NCI-H1694 treated with DMSO at 0.1 percent for 48 hours (cell line): ENCODE results near the gene DALRD3.
"Not testable (repeated sequence)": the region's sequence is repeated elsewhere in the genome, so short reads cannot be mapped to it uniquely, and the experiment has no call there.

Source experiments
- DNase-seq: peaks from one replicate; lab custom pipeline; 2025; lab: John Stamatoyannopoulos, UW

The DALRD3 gene

GRCh38 chr3:49021813-49022687 is 3.7 kb upstream of the DALRD3 start, which contains the start of gene NDUFAF3:
NDUFAF3 (plus strand) TSS chr3:49022121; CDS start chr3:49022145, 24 bp downstream.
- peak; percentile 36 for DNase-seq

GRCh38 chr3:49021213-49021812 is 2.9 kb upstream of the DALRD3 start:
- DNase-seq: peak; percentile 66

- DNase-seq: no peak
Measured at GRCh38 chr3:49020330-49021212, 2.2 kb upstream of the DALRD3 start.

- no peak for DNase-seq
Measured at GRCh38 chr3:49019941-49020329, 1.6 kb upstream of the DALRD3 start.

- no peak for DNase-seq
Measured at GRCh38 chr3:49018707-49019006, 277 bp upstream of the DALRD3 start.

- no peak for DNase-seq
Measured at GRCh38 chr3:49017229-49017970, 980 bp downstream of the DALRD3 start.

GRCh38 chr3:49016414-49017228 is 1.8 kb downstream of the DALRD3 start:
- no peak for DNase-seq

GRCh38 chr3:49015765-49016164 is 2.6 kb downstream of the DALRD3 start:
- DNase-seq: no peak

GRCh38 chr3:49015072-49015471 is 3.3 kb downstream of the DALRD3 start:
- DNase-seq: no peak

- no peak for DNase-seq
Measured at GRCh38 chr3:49013738-49014660, 4.4 kb downstream of the DALRD3 start.

GRCh38 chr3:49013113-49013737 is 5.2 kb downstream of the DALRD3 start:
- DNase-seq: no peak

- DNase-seq: no peak
Measured at GRCh38 chr3:49012441-49013017, 5.9 kb downstream of the DALRD3 start.

- no peak for DNase-seq
Measured at GRCh38 chr3:49009396-49009795, 9.0 kb downstream of the DALRD3 start.

- DNase-seq: not testable (repeated sequence)
Measured at GRCh38 chr3:49008627-49009026, 9.8 kb downstream of the DALRD3 start.

- DNase-seq: no peak
Measured at GRCh38 chr3:49007771-49008528, 10.4 kb downstream of the DALRD3 start.

- peak; percentile 72 for DNase-seq
Measured at GRCh38 chr3:49007068-49007770, 11.2 kb downstream of the DALRD3 start, which contains the start of gene WDR6. WDR6 (plus strand) TSS chr3:49007391; CDS start chr3:49007432, 41 bp downstream.

- DNase-seq: no peak
Measured at GRCh38 chr3:49006408-49007067, 11.8 kb downstream of the DALRD3 start.
